ENCODE measurements around the gene GNA15. TPM values are rescaled to one million over a fixed set of nuclear protein-coding genes. Genes with fewer than 3 reads are reported as not detected.
A peak's percentile ranks its signal among the peaks of the same experiment; 100 is the strongest.

GNA15 gene
- polyA plus RNA-seq, 3 donors = 38.7 to 45.0 (median 41.3) TPM

DNA sequence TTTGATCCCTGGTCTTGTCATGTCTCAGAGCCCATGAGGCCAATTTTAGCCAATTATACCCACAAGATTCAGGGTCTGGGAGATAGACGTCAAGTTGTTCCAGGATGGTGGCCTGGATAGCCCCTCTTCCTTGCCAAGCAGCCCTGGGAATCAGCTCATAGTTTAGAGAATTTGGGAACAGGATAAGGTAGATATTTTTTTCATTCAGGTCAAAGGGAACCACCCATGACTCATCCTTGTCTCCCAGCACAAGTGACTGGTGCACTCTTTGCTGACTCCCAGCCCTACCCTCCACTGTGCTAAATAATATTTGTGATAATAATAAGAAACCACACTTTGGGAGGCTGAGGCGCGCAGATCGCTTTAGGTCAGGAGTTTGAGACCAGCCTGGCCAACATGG is 25.6 kb downstream of the GNA15 start:
- peaks cover 26 to 67% of the 10 kb centered on the region in 2 donors for H3K36me3 Mint-ChIP-seq
- Histone ChIP-seq H4K20me1 (ENCODE audit: insufficient read depth, low read length) (no peaks in the 10 kb centered on the region), H3K79me2 (ENCODE audit: insufficient read depth, low read length) (peaks cover 17% of the 10 kb centered on the region), H3K4me1 (ENCODE audit: control insufficient read depth in 1 of 2, insufficient read depth in 2 of 2, low read length in 2 of 2) (peaks cover 32 to 34% of the 10 kb centered on the region in 2 donors), H3K27me3 (ENCODE audit: control insufficient read depth in 2 of 2, insufficient read depth in 2 of 2, low read length in 2 of 2) (no peaks in the 10 kb centered on the region), H3K9ac (ENCODE audit: insufficient read depth, low read length, poor library complexity, severe bottlenecking) (no peak overlapping the region), H3K9me3 (replicated peaks in 1 of 2; ENCODE audit: control insufficient read depth in 1 of 2, insufficient read depth in 1 of 2, low read length in 2 of 2) (peaks cover 10 to 12% of the 10 kb centered on the region in 2 donors), H2AFZ (ENCODE audit: insufficient read depth, low read depth, low read length, poor library complexity, severe bottlenecking) (no peak overlapping the region), H3K4me2 (replicated peaks; ENCODE audit: extremely low read depth, low read length, poor library complexity, severe bottlenecking) (no peak overlapping the region), H3K36me3 (replicated peaks in 1 of 2; ENCODE audit: control insufficient read depth in 1 of 2, insufficient read depth in 2 of 2, low read length in 2 of 2) (peaks cover 60 to 74% of the 10 kb centered on the region in 2 donors), H3K27ac (ENCODE audit: low read depth in 1 of 2, low read length in 2 of 2) (peak overlapping the region in 1 of 2 donors; percentile 55), H3K4me3 (replicated peaks in 1 of 3; ENCODE audit: low read depth in 2 of 3, low read length in 3 of 3) (no peak overlapping the region)
- peak in 1 of 3 donors; percentile 65 for DNase-seq
- TF ChIP-seq, protein P1, sequence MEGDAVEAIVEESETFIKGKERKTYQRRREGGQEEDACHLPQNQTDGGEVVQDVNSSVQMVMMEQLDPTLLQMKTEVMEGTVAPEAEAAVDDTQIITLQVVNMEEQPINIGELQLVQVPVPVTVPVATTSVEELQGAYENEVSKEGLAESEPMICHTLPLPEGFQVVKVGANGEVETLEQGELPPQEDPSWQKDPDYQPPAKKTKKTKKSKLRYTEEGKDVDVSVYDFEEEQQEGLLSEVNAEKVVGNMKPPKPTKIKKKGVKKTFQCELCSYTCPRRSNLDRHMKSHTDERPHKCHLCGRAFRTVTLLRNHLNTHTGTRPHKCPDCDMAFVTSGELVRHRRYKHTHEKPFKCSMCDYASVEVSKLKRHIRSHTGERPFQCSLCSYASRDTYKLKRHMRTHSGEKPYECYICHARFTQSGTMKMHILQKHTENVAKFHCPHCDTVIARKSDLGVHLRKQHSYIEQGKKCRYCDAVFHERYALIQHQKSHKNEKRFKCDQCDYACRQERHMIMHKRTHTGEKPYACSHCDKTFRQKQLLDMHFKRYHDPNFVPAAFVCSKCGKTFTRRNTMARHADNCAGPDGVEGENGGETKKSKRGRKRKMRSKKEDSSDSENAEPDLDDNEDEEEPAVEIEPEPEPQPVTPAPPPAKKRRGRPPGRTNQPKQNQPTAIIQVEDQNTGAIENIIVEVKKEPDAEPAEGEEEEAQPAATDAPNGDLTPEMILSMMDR (IDR thresholded peaks at IDR 0.05) = no peak
- WGBS (ENCODE audit: insufficient coverage) = no CpG with 5 or more reads among the region's 4 CpGs
- H3K27me3 Mint-ChIP-seq (ENCODE audit: low read depth in 3 of 3) = peaks cover 0 to 2% (median 2%) of the 10 kb centered on the region in 3 donors
- intact Hi-C loops (cut with micrococcal nuclease) = loop anchor here (5.0 kb wide), 1 partner anchor 34 kb away; no protein-coding TSS in a partner anchor
- H3K9me3 Mint-ChIP-seq = peaks cover 7 to 13% (median 10%) of the 10 kb centered on the region in 7 donors
- peaks cover 37% of the 10 kb centered on the region for H3K4me1 Mint-ChIP-seq
- H3K27ac Mint-ChIP-seq = peak overlapping the region; percentile 46 to 87 (median 77)
- H3K4me3 Mint-ChIP-seq = no peak overlapping the region

DNA sequence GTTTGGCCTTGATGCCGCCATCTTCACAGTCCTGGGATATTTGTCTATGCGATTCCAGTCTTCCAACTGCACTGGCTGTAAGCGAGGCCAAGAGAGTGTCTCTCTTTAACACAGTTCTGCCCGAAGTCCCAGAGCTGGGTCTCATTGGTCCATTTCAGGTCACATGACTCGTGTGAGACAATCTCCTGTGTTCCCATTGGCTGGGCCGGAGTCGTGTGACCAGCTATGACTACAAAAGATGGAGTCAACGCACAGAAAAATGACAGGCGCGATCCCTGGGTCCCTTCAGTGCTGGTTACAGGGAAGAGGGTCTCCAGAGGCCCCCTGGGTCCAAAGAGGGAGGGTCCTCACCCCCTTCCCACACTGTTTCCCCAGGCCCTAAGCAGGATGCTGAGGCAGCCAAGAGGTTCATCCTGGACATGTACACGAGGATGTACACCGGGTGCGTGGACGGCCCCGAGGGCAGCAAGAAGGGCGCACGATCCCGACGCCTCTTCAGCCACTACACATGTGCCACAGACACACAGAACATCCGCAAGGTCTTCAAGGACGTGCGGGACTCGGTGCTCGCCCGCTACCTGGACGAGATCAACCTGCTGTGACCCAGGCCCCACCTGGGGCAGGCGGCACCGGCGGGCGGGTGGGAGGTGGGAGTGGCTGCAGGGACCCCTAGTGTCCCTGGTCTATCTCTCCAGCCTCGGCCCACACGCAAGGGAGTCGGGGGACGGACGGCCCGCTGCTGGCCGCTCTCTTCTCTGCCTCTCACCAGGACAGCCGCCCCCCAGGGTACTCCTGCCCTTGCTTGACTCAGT is 26.8 kb downstream of the GNA15 start:
- no peak overlapping the region for H3K4me3 ChIP-seq (replicated peaks in 1 of 3; ENCODE audit: low read depth in 2 of 3, low read length in 3 of 3)
- WGBS (ENCODE audit: insufficient coverage) = 89% methylated on average over 34 of the region's 38 CpGs
- no peak overlapping the region for H3K4me3 Mint-ChIP-seq
- peaks cover 10 to 12% of the 10 kb centered on the region in 2 donors for H3K9me3 ChIP-seq (replicated peaks in 1 of 2; ENCODE audit: control insufficient read depth in 1 of 2, insufficient read depth in 1 of 2, low read length in 2 of 2)
- no peaks in the 10 kb centered on the region for H4K20me1 ChIP-seq (ENCODE audit: insufficient read depth, low read length)
- peaks cover 35 to 41% of the 10 kb centered on the region in 2 donors for H3K4me1 ChIP-seq (ENCODE audit: control insufficient read depth in 1 of 2, insufficient read depth in 2 of 2, low read length in 2 of 2)
- H3K4me2 ChIP-seq (replicated peaks; ENCODE audit: extremely low read depth, low read length, poor library complexity, severe bottlenecking) = no peak overlapping the region
- H3K27me3 ChIP-seq (ENCODE audit: control insufficient read depth in 2 of 2, insufficient read depth in 2 of 2, low read length in 2 of 2) = no peaks in the 10 kb centered on the region
- H3K4me1 Mint-ChIP-seq = peaks cover 45% of the 10 kb centered on the region
- H3K27me3 Mint-ChIP-seq (ENCODE audit: low read depth in 3 of 3) = peaks cover 0 to 2% (median 2%) of the 10 kb centered on the region in 3 donors
- H3K9ac ChIP-seq (ENCODE audit: insufficient read depth, low read length, poor library complexity, severe bottlenecking) = no peak overlapping the region
- no peak overlapping the region for H2AFZ ChIP-seq (ENCODE audit: insufficient read depth, low read depth, low read length, poor library complexity, severe bottlenecking)
- TF ChIP-seq, protein P1 (IDR thresholded peaks at IDR 0.05) = no peak
- H3K36me3 Mint-ChIP-seq = peaks cover 26 to 59% of the 10 kb centered on the region in 2 donors
- intact Hi-C loops (cut with micrococcal nuclease) = loop anchor here (2.0 to 5.0 kb wide), 2 partner anchors 16 to 35 kb away; no protein-coding TSS in a partner anchor
- no peak overlapping the region for H3K27ac ChIP-seq (ENCODE audit: low read depth in 1 of 2, low read length in 2 of 2)
- peak in 1 of 3 donors; percentile 47 for DNase-seq
- peaks cover 7 to 13% (median 10%) of the 10 kb centered on the region in 7 donors for H3K9me3 Mint-ChIP-seq
- peaks cover 17% of the 10 kb centered on the region for H3K79me2 ChIP-seq (ENCODE audit: insufficient read depth, low read length)
- H3K36me3 ChIP-seq (replicated peaks in 1 of 2; ENCODE audit: control insufficient read depth in 1 of 2, insufficient read depth in 2 of 2, low read length in 2 of 2) = peaks cover 52 to 62% of the 10 kb centered on the region in 2 donors
- H3K27ac Mint-ChIP-seq = peak overlapping the region in 5 of 7 donors; percentile 37 to 99 (median 66)
